ENCODE measurements around the gene TNKS1BP1. TPM values are rescaled to one million over a fixed set of nuclear protein-coding genes. Genes with fewer than 3 reads are reported as not detected.
"Not testable (repeated sequence)": the region's sequence is repeated elsewhere in the genome, so short reads cannot be mapped to it uniquely, and the experiment has no call there.

TNKS1BP1 gene
- total RNA-seq, 1 experiment from 2014 or later = 127 TPM

GRCh38 chr11:57283231-57283990, 41.3 kb downstream of the TNKS1BP1 start:
- ChIA-PET CTCF (interaction anchor here (0.7 to 1.4 kb wide), 3 partner anchors 11 to 34 kb away, joined by 3 to 5 read pairs (median 3); no protein-coding TSS in a partner anchor), POLR2A (interaction anchor here (1.0 kb wide), 1 partner anchor 10 kb away, joined by 4 read pairs; no protein-coding TSS in a partner anchor)
- H3K27me3 Mint-ChIP-seq (ENCODE audit: low read depth) = peaks cover 6% of the 10 kb centered on the region
- no peak overlapping the region for H3K4me3 Mint-ChIP-seq
- peak overlapping the region; percentile 89 for H3K27ac Mint-ChIP-seq
- DNase-seq (ENCODE audit: low spot score) (peak; percentile 24), ATAC-seq (peak; percentile 92)
- H3K4me1 Mint-ChIP-seq = peaks cover 45% of the 10 kb centered on the region
- TF ChIP-seq, protein P1, sequence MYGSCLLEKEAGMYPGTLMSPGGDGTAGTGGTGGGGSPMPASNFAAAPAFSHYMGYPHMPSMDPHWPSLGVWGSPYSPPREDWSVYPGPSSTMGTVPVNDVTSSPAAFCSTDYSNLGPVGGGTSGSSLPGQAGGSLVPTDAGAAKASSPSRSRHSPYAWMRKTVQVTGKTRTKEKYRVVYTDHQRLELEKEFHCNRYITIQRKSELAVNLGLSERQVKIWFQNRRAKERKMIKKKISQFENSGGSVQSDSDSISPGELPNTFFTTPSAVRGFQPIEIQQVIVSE (CRISPR knock-in tag; IDR thresholded peaks at IDR 0.05; ENCODE audit: borderline replicate concordance) = no peak
- no peak for TF ChIP-seq SOX15 (CRISPR knock-in tag; IDR thresholded peaks at IDR 0.05)
- no peak for TF ChIP-seq SMAD3 (CRISPR knock-in tag; IDR thresholded peaks at IDR 0.05; ENCODE audit: borderline replicate concordance)
- TF ChIP-seq, protein P2, sequence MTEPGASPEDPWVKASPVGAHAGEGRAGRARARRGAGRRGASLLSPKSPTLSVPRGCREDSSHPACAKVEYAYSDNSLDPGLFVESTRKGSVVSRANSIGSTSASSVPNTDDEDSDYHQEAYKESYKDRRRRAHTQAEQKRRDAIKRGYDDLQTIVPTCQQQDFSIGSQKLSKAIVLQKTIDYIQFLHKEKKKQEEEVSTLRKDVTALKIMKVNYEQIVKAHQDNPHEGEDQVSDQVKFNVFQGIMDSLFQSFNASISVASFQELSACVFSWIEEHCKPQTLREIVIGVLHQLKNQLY (CRISPR knock-in tag; IDR thresholded peaks at IDR 0.05) = no peak
- no peak for TF ChIP-seq ELF4 (CRISPR knock-in tag; IDR thresholded peaks at IDR 0.05; ENCODE audit: low read depth)
- no peak for TF ChIP-seq GABPB1 (CRISPR knock-in tag; IDR thresholded peaks at IDR 0.05)
- TF ChIP-seq TP53 (CRISPR knock-in tag; IDR thresholded peaks at IDR 0.05) = no peak
- H3K36me3 Mint-ChIP-seq = peaks cover 33% of the 10 kb centered on the region
- H3K9me3 Mint-ChIP-seq = peaks cover 44% of the 10 kb centered on the region

DNA sequence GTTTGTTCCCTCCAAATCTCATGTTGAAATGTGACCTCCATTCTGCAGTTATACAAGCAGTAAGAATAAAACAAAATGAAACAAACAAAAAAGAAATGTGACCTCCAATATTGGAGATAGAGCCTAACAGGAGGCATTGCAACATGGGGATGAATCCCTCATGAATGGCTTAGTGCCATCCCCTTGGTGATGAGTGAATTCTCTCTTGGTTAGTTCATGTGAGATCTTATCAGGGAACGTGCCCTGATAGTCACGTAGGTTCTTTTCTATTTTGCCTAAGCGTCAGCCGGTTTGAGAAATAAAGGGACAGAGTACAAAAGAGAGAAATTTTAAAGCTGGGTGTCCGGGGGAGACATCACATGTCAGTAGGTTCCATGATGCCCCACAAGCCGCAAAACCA, 43.2 kb downstream of the TNKS1BP1 start:
- Mint-ChIP-seq H3K9me3 (peaks cover 39% of the 10 kb centered on the region), H3K4me1 (peaks cover 54% of the 10 kb centered on the region), H3K36me3 (peaks cover 33% of the 10 kb centered on the region), H3K27me3 (ENCODE audit: low read depth) (peaks cover 17% of the 10 kb centered on the region)
- H3K4me3 Mint-ChIP-seq; DNase-seq (ENCODE audit: low spot score); ATAC-seq; CTCF ChIA-PET; H3K27ac Mint-ChIP-seq; POLR2A ChIA-PET: not testable (repeated sequence)

DNA sequence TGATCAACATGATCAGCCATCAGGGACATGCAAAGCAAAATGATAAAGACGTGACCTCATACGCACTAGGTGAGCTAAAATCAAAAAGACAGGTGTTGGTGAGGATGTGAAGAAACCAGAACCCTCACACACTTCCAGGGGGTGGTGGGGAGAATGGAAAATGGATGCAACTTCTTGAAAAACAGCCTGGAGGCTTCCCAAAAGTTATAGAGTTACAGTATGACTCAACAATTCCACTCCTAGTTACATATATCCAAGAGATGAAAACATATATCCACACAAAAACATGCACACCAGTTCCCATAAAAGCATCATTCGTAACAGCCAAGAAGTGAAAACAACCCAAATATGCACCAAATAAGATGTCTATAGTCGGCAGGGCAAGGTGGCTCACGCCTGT, 45.6 kb downstream of the TNKS1BP1 start:
- Mint-ChIP-seq H3K9me3 (peaks cover 38% of the 10 kb centered on the region), H3K36me3 (peaks cover 27% of the 10 kb centered on the region), H3K27me3 (ENCODE audit: low read depth) (peaks cover 18% of the 10 kb centered on the region), H3K4me3 (no peak overlapping the region), H3K27ac (no peak overlapping the region), H3K4me1 (peaks cover 34% of the 10 kb centered on the region)
- TF ChIP-seq USF1 (CRISPR knock-in tag; IDR thresholded peaks at IDR 0.05) (no peak), HMGA2 (CRISPR knock-in tag; IDR thresholded peaks at IDR 0.05) (no peak), ZBTB43 (CRISPR knock-in tag; IDR thresholded peaks at IDR 0.05) (no peak), TEAD1 (CRISPR knock-in tag; IDR thresholded peaks at IDR 0.05) (no peak), ESRRA (CRISPR knock-in tag; IDR thresholded peaks at IDR 0.05; ENCODE audit: borderline replicate concordance) (no peak), ZNF121 (CRISPR knock-in tag; IDR thresholded peaks at IDR 0.05) (no peak), ZNF423 (CRISPR knock-in tag; IDR thresholded peaks at IDR 0.05) (no peak), GABPB1 (CRISPR knock-in tag; IDR thresholded peaks at IDR 0.05) (no peak), PRRX2 (CRISPR knock-in tag; IDR thresholded peaks at IDR 0.05) (no peak)
- TF ChIP-seq, protein P2 (CRISPR knock-in tag; IDR thresholded peaks at IDR 0.05) = no peak
- TF ChIP-seq, protein P3, sequence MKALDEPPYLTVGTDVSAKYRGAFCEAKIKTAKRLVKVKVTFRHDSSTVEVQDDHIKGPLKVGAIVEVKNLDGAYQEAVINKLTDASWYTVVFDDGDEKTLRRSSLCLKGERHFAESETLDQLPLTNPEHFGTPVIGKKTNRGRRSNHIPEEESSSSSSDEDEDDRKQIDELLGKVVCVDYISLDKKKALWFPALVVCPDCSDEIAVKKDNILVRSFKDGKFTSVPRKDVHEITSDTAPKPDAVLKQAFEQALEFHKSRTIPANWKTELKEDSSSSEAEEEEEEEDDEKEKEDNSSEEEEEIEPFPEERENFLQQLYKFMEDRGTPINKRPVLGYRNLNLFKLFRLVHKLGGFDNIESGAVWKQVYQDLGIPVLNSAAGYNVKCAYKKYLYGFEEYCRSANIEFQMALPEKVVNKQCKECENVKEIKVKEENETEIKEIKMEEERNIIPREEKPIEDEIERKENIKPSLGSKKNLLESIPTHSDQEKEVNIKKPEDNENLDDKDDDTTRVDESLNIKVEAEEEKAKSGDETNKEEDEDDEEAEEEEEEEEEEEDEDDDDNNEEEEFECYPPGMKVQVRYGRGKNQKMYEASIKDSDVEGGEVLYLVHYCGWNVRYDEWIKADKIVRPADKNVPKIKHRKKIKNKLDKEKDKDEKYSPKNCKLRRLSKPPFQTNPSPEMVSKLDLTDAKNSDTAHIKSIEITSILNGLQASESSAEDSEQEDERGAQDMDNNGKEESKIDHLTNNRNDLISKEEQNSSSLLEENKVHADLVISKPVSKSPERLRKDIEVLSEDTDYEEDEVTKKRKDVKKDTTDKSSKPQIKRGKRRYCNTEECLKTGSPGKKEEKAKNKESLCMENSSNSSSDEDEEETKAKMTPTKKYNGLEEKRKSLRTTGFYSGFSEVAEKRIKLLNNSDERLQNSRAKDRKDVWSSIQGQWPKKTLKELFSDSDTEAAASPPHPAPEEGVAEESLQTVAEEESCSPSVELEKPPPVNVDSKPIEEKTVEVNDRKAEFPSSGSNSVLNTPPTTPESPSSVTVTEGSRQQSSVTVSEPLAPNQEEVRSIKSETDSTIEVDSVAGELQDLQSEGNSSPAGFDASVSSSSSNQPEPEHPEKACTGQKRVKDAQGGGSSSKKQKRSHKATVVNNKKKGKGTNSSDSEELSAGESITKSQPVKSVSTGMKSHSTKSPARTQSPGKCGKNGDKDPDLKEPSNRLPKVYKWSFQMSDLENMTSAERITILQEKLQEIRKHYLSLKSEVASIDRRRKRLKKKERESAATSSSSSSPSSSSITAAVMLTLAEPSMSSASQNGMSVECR (CRISPR knock-in tag; IDR thresholded peaks at IDR 0.05; ENCODE audit: borderline replicate concordance) = no peak
- ChIA-PET CTCF (interaction anchor here (1.4 to 3.8 kb wide), 4 partner anchors 10 to 32 kb away, joined by 4 to 42 read pairs (median 4); no protein-coding TSS in a partner anchor), POLR2A (interaction anchor here (0.7 kb wide), 1 partner anchor 15 kb away, joined by 3 read pairs; no protein-coding TSS in a partner anchor)
- DNase-seq (ENCODE audit: low spot score) (no peak), ATAC-seq (no peak)

Data from WTC11 (cell line).